ENCODE measurements around the gene SORBS2.

GRCh38 chr4:185767528-185767927 is 44.5 kb downstream of the SORBS2 start:
- no peak for TF ChIP-seq JUNB (IDR thresholded peaks at IDR 0.05)
- TF ChIP-seq CTCF (IDR thresholded peaks at IDR 0.05): no peak
- TF ChIP-seq EP300 (IDR thresholded peaks at IDR 0.05): no peak
- no peak for TF ChIP-seq CEBPB (IDR thresholded peaks at IDR 0.05)
- no peak for TF ChIP-seq POLR2A (IDR thresholded peaks at IDR 0.05; ENCODE audit: low read length)
- no peak for TF ChIP-seq JUN (IDR thresholded peaks at IDR 0.05)
- TF ChIP-seq KDM1A (IDR thresholded peaks at IDR 0.05; ENCODE audit: low read depth): no peak
- no peak for TF ChIP-seq HDAC2 (IDR thresholded peaks at IDR 0.05)
- TF ChIP-seq RCOR1 (IDR thresholded peaks at IDR 0.05; ENCODE audit: low read depth, low read length): no peak
- TF ChIP-seq, protein P1, sequence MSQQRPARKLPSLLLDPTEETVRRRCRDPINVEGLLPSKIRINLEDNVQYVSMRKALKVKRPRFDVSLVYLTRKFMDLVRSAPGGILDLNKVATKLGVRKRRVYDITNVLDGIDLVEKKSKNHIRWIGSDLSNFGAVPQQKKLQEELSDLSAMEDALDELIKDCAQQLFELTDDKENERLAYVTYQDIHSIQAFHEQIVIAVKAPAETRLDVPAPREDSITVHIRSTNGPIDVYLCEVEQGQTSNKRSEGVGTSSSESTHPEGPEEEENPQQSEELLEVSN (IDR thresholded peaks at IDR 0.05; ENCODE audit: borderline replicate concordance, low read depth): no peak
- TF ChIP-seq, protein P2, sequence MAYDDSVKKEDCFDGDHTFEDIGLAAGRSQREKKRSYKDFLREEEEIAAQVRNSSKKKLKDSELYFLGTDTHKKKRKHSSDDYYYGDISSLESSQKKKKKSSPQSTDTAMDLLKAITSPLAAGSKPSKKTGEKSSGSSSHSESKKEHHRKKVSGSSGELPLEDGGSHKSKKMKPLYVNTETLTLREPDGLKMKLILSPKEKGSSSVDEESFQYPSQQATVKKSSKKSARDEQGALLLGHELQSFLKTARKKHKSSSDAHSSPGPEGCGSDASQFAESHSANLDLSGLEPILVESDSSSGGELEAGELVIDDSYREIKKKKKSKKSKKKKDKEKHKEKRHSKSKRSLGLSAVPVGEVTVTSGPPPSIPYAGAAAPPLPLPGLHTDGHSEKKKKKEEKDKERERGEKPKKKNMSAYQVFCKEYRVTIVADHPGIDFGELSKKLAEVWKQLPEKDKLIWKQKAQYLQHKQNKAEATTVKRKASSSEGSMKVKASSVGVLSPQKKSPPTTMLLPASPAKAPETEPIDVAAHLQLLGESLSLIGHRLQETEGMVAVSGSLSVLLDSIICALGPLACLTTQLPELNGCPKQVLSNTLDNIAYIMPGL (CRISPR knock-in tag; IDR thresholded peaks at IDR 0.05; ENCODE audit: borderline replicate concordance): no peak
- TF ChIP-seq NFE2L2 (conservative IDR thresholded peaks at IDR 0.05; ENCODE audit: low read length): no peak
- TF ChIP-seq RAD21 (conservative IDR thresholded peaks at IDR 0.05 in 1 of 2, IDR thresholded peaks at IDR 0.05 in 1 of 2): no peak
- no peak for TF ChIP-seq HOXB5 (CRISPR knock-in tag; IDR thresholded peaks at IDR 0.05)
